Retinal pigment epithelial cell (primary cell): ENCODE results near the gene RPS21.

Source experiments
- DNase-seq: peaks from one replicate; pipeline ENCODE4 v3.0.0-alpha.2; 2010; ENCODE audit warnings: low read depth
- H3K4me3 ChIP-seq: 2 replicates; pipeline ENCODE4 v1.5.1; 2011; ENCODE audit warnings: mild to moderate bottlenecking, low read length, control low read depth, moderate library complexity
- TF ChIP-seq, protein P1 (sequence below): conservative IDR thresholded peaks from 2 replicates; pipeline ENCODE4 v1.5.1; 2011; ENCODE audit warnings: low read depth, low read length, control low read depth, inconsistent platforms

The RPS21 gene

DNA sequence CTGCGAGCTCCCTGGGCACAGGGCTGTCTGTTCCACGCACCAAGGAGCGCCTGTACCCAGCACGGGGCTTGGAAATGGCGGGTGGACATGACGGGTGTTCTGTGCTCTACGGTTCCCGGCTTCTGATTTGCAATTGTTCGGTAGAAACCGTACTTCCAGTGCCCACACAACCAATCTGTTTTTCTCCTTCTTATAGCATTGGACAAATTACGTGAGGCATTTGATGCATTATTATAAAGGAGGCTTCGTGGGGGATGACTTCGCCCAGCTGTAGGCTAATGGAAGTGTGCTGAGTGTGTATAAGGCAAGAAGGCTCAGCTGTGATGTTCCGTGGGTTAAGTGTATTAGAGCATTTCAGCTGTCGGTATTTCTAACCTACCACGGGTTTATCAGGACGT, 9.8 kb upstream of the RPS21 start:
- H3K4me3 ChIP-seq = no peak overlapping the region
- TF ChIP-seq, protein P1, sequence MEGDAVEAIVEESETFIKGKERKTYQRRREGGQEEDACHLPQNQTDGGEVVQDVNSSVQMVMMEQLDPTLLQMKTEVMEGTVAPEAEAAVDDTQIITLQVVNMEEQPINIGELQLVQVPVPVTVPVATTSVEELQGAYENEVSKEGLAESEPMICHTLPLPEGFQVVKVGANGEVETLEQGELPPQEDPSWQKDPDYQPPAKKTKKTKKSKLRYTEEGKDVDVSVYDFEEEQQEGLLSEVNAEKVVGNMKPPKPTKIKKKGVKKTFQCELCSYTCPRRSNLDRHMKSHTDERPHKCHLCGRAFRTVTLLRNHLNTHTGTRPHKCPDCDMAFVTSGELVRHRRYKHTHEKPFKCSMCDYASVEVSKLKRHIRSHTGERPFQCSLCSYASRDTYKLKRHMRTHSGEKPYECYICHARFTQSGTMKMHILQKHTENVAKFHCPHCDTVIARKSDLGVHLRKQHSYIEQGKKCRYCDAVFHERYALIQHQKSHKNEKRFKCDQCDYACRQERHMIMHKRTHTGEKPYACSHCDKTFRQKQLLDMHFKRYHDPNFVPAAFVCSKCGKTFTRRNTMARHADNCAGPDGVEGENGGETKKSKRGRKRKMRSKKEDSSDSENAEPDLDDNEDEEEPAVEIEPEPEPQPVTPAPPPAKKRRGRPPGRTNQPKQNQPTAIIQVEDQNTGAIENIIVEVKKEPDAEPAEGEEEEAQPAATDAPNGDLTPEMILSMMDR = no peak
- no peak for DNase-seq

DNA sequence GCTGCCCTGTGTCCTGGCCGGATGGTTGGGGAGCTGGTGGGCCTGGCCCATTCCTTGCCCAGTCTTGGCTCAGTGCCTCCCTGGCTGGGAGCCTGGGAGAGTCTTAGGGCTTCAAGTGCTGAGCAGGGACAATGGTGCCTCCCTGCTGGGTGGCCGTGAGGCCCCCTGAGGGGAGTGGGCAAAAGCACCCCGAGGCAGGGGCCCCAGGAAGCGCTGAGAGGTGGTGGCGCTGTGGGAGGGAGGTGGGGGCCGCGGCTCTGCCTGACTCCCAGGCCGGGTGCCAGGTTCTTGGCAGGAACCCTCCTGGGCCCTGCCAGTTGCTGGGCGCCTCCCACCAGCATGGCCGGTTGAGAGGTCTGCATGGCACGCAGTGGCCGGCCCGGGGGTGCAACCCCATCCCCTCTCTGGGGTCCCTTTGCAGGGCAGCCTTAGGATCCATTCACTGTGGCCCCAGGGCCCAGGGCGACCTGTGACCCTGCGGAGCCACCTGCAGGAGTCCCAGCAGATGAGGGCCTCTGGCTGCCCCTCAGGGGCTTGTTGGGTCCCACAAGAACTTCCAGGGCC, 9.2 kb upstream of the RPS21 start:
- no peak for DNase-seq
- no peak overlapping the region for H3K4me3 ChIP-seq
- TF ChIP-seq, protein P1 = no peak

DNA sequence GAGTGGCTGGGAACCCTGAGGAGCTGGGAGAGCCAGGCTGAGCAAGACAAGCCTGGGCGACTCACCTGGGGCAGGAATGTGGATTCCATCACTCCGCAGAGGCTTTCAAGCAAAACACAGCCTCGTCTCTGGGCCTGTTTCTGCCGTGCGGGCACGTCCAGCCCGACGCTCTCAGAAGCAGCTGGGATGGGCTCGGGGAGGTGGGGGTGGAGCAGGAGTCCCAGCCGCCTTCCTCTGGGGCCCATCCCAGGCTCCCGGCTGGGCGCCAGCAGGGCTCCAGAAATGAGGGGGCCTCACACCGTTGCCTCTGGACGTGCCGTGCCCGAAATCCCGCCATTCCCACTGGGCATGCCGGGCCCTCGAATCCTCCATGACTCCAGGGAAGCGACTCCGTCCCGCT, 8.7 kb upstream of the RPS21 start:
- TF ChIP-seq, protein P1 = no peak
- H3K4me3 ChIP-seq = no peak overlapping the region
- no peak for DNase-seq

DNA sequence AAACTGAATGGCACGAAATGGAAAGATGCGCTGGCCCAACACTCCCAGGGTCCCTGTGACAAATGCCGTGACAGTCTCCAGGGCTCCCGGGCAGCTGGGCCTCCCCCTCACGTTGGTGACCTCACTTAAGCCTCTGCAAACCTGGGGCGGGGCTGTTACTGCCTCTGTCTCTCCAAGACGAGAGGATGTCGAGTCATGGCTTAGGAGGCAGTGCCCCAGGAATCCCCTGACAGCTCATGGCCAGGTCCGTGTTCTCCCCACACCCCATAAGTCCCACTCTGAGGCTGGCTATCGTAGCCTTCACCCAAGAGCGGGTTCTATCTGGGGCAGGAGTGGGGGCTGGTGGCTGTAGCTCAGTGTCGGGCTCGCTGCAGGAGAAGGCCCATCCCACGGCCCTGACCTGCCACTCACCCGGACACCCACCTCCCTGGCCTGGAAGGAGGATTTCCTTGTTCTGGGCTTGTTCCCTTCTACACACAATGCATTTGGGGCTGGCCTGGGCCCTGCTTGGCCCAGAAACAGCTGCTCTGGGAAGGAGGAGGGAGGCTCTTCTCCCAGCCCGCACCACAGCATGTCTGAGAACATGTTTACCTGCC, 5.6 kb upstream of the RPS21 start:
- TF ChIP-seq, protein P1 = no peak
- no peak overlapping the region for H3K4me3 ChIP-seq
- no peak for DNase-seq

DNA sequence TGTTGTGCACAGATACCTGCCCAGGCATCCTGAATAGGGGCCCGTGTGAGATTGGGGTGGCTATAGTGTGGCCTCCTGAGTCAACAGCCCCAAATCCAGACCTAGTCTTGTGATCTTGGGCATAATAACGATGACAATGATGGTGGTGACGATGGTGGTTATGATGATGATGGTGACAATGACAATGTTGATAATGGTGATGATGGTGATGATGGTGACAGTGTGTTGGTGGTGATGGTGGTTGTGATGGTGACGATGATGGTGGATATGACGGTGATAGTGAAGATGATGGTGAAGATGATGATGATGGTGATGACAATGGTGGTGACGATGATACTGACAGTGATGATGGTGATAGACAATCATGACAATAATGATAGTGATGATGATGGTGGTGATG, 5.1 kb upstream of the RPS21 start:
- TF ChIP-seq, protein P1 = no peak
- DNase-seq = no peak
- no peak overlapping the region for H3K4me3 ChIP-seq

DNA sequence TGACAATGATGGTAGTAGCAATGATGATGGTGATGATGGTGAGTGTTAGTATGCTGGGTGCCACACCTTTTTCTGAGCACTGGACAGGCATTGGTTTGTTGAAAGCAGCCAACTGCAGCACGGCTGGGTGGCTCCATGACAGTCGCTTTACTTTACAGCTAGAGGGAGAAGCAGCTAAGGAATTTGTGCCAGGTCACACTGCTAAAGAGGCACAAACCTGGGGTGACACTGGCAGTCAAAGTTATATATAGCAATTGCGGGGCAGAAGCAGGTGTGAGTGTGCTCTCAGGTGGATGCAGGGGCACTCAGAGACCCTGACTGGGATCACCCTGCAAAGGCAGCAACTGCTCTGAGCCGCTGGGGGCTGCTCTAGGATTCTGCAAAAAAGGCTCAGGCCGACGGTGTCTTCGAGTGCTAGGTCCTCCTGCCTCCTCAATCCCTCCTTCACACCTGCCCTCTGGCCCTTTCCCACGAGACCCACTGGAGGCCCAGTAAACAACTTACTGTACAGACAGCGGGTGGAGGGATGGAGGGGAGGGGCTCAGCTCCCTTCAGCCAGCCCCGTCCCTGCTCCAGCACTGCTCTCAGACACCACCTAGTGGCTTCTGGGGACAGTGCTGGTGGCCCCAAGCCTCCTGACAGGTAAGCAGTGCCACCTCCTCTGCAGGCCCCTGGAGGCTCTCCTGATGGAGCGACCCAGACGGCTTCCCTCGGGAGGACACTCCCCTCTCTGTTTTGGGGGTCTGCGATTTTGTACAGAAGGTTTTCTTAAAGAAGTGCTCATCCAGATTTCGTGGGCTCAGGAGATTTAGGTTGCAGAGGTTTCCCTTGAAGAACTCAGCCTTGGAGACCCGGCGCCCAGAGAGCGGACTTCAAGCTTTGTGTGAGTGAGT, 4.4 kb upstream of the RPS21 start:
- TF ChIP-seq, protein P1 = peak; percentile 97
- no peak overlapping the region for H3K4me3 ChIP-seq
- no peak for DNase-seq
